Hepatocyte (in vitro differentiated cells): ENCODE data around the gene LYZ. TPM values are rescaled to one million over a fixed set of nuclear protein-coding genes. Genes with fewer than 3 reads are reported as not detected.

ENCODE experiments used
- DNase-seq: peaks from one replicate; pipeline ENCODE4 v3.0.0-alpha.2; 2016; ENCODE audit warnings: low spot score
- H2AFZ ChIP-seq: fragments of 200-600 bp; sonication (generic); 2 replicates; pipeline ENCODE4 v1.6.0; 2016; ENCODE audit warnings: antibody characterized with exemption, mild to moderate bottlenecking
- H3K27ac ChIP-seq: fragments of 200-600 bp; sonication (generic); 2 replicates; pipeline ENCODE4 v1.5.1; 2016; ENCODE audit warnings: mild to moderate bottlenecking
- H3K27me3 ChIP-seq: fragments of 200-600 bp; sonication (generic); 2 replicates; pipeline ENCODE4 v1.6.1; 2016
- H3K36me3 ChIP-seq: fragments of 200-600 bp; sonication (generic); replicated peaks from 2 replicates; pipeline ENCODE4 v1.5.1; 2016; ENCODE audit warnings: low read depth; ENCODE audit not compliant: insufficient read depth
- H3K4me1 ChIP-seq: fragments of 200-600 bp; sonication (generic); 2 replicates; pipeline ENCODE4 v1.5.1; 2016; ENCODE audit warnings: mild to moderate bottlenecking, moderate library complexity; ENCODE audit not compliant: insufficient read depth
- H3K4me2 ChIP-seq: fragments of 200-600 bp; sonication (generic); 2 replicates; pipeline ENCODE4 v1.6.0; 2016
- H3K4me3 ChIP-seq: fragments of 200-600 bp; sonication (generic); 2 replicates; pipeline ENCODE4 v1.5.1; 2016; ENCODE audit warnings: mild to moderate bottlenecking
- H3K79me2 ChIP-seq: fragments of 200-600 bp; sonication (generic); 2 replicates; pipeline ENCODE4 v1.6.0; 2017; ENCODE audit warnings: mild to moderate bottlenecking
- H3K9me2 ChIP-seq: fragments of 200-600 bp; sonication (generic); replicated peaks from 2 replicates; pipeline ENCODE4 v1.6.0; 2017; ENCODE audit warnings: mild to moderate bottlenecking; ENCODE audit not compliant: insufficient read depth
- H3K9me3 ChIP-seq: fragments of 200-600 bp; sonication (generic); 2 replicates; pipeline ENCODE4 v1.5.1; 2016; ENCODE audit warnings: low read depth, mild to moderate bottlenecking
- H4K20me1 ChIP-seq: fragments of 200-600 bp; sonication (generic); 2 replicates; pipeline ENCODE4 v1.6.0; 2016; ENCODE audit warnings: mild to moderate bottlenecking; ENCODE audit not compliant: insufficient read depth, poor library complexity, severe bottlenecking
- EZH2 ChIP-seq: fragments of 200-600 bp; sonication (generic); IDR thresholded peaks from 2 replicates; pipeline ENCODE4 v1.6.1; 2016; ENCODE audit warnings: antibody characterized with exemption, mild to moderate bottlenecking, borderline replicate concordance
- EZH2phosphoT487 ChIP-seq: fragments of 200-600 bp; sonication (generic); IDR thresholded peaks from one replicate; pipeline ENCODE4 v1.6.1; 2018; ENCODE audit warnings: antibody characterized with exemption, mild to moderate bottlenecking, low read depth, moderate library complexity; ENCODE audit not compliant: unreplicated experiment, severe bottlenecking
- WGBS: methylation state at CpG from one replicate; pipeline ENCODE4 v1.1.6; 2016; ENCODE audit warnings: low lambda C conversion rate; ENCODE audit errors: missing lambda C conversion rate; 5-methylcytosine and 5-hydroxymethylcytosine counted together
- polyA plus RNA-seq: library from polyadenylated mRNA; unstranded; fragments of >200 nt; fragmentation: Nextera tagmentation; extraction: Ambion mirVana; gene quantifications from 2 replicates; pipeline ENCODE4 v1.2.1, GENCODE V29; 2016
- total RNA-seq: library from RNA; depleted of rRNA; stranded (reverse); fragments of >200 nt; gene quantifications from 2 replicates; pipeline ENCODE4 v1.2.3, GENCODE V29; 2014
- TF ChIP-seq, protein P1 (sequence below): fragments of 200-600 bp; sonication (generic); IDR thresholded peaks from 2 replicates; pipeline ENCODE4 v1.5.1; 2016; ENCODE audit warnings: antibody characterized with exemption, mild to moderate bottlenecking; ENCODE audit not compliant: poor library complexity

Gene LYZ
- total and polyA plus RNA-seq, 2 experiments from 2014 or later, result 170 to 282 TPM

GRCh38 chr12:69350002-69350626 is 1.9 kb downstream of the LYZ start:
- Histone ChIP-seq H3K27me3 (no peaks in the 10 kb centered on the region), H2AFZ (no peak overlapping the region), H3K4me2 (no peak overlapping the region), H3K4me3 (no peak overlapping the region), H3K36me3 (no peaks in the 10 kb centered on the region), H3K79me2 (no peaks in the 10 kb centered on the region), H3K9me3 (no peaks in the 10 kb centered on the region), H3K9me2 (no peaks in the 10 kb centered on the region), H3K4me1 (no peaks in the 10 kb centered on the region), H4K20me1 (no peaks in the 10 kb centered on the region), H3K27ac (no peak overlapping the region)
- WGBS, result 73% methylated on average over 2 of the region's 2 CpGs
- TF ChIP-seq, protein P1, sequence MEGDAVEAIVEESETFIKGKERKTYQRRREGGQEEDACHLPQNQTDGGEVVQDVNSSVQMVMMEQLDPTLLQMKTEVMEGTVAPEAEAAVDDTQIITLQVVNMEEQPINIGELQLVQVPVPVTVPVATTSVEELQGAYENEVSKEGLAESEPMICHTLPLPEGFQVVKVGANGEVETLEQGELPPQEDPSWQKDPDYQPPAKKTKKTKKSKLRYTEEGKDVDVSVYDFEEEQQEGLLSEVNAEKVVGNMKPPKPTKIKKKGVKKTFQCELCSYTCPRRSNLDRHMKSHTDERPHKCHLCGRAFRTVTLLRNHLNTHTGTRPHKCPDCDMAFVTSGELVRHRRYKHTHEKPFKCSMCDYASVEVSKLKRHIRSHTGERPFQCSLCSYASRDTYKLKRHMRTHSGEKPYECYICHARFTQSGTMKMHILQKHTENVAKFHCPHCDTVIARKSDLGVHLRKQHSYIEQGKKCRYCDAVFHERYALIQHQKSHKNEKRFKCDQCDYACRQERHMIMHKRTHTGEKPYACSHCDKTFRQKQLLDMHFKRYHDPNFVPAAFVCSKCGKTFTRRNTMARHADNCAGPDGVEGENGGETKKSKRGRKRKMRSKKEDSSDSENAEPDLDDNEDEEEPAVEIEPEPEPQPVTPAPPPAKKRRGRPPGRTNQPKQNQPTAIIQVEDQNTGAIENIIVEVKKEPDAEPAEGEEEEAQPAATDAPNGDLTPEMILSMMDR, result no peak
- TF ChIP-seq EZH2, result no peak
- no peak for DNase-seq

DNA sequence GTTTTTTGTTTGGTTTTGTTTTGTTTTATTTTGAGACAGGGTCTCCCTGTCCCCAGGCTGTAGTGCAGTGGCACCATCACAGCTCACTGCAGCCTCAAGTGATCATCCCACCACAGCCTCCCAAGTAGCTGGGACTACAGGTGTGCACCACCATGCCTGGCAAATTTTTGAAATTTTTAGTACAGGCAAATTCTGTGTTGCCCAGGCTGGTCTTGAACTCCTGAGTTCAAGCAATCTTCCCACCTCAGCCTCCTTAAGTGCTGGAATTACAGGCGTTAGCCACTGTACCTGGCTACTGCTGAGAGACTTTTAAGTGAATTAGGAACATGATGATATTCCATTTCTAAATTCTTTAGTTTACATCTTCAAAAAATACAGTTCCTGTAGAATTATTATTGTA is 2.6 kb downstream of the LYZ start:
- WGBS, result 96% methylated on average over 1 of the region's 1 CpG
- H4K20me1 ChIP-seq, result no peaks in the 10 kb centered on the region
- no peak overlapping the region for H3K4me3 ChIP-seq
- no peak for DNase-seq
- H3K9me3 ChIP-seq, result no peaks in the 10 kb centered on the region
- no peak overlapping the region for H3K4me2 ChIP-seq
- no peak for TF ChIP-seq EZH2phosphoT487
- TF ChIP-seq, protein P1, result no peak
- TF ChIP-seq EZH2, result no peak
- no peak overlapping the region for H3K27ac ChIP-seq
- H3K79me2 ChIP-seq, result no peaks in the 10 kb centered on the region
- no peak overlapping the region for H2AFZ ChIP-seq
- H3K36me3 ChIP-seq, result no peaks in the 10 kb centered on the region
- H3K4me1 ChIP-seq, result no peaks in the 10 kb centered on the region
- H3K9me2 ChIP-seq, result no peaks in the 10 kb centered on the region
- H3K27me3 ChIP-seq, result no peaks in the 10 kb centered on the region

GRCh38 chr12:69351462-69352236 is 3.5 kb downstream of the LYZ start:
- Histone ChIP-seq H3K27ac (no peak overlapping the region), H3K9me3 (no peaks in the 10 kb centered on the region), H3K79me2 (no peaks in the 10 kb centered on the region), H3K36me3 (no peaks in the 10 kb centered on the region), H4K20me1 (no peaks in the 10 kb centered on the region), H2AFZ (no peak overlapping the region), H3K4me2 (no peak overlapping the region), H3K9me2 (no peaks in the 10 kb centered on the region), H3K4me1 (no peaks in the 10 kb centered on the region), H3K27me3 (no peaks in the 10 kb centered on the region), H3K4me3 (no peak overlapping the region)
- 87% methylated on average over 2 of the region's 2 CpGs for WGBS
- DNase-seq, result no peak
- TF ChIP-seq EZH2phosphoT487 (no peak), EZH2 (no peak)
- TF ChIP-seq, protein P1, result no peak
